Trophoblast cell (in vitro differentiated cells and primary cell): ENCODE data around the gene LAMB1.
A peak's percentile ranks its signal among the peaks of the same experiment; 100 is the strongest.

Source experiments
- DNase-seq, 2 donors: peaks; one replicate each; pipeline ENCODE4 v3.0.0-alpha.2; 2016
- H2AFZ ChIP-seq: 2 replicates; pipeline ENCODE4 v1.6.1; 2013; ENCODE audit warnings: low read length, moderate library complexity, mild to moderate bottlenecking; ENCODE audit not compliant: insufficient read depth, poor library complexity
- H2AK5ac ChIP-seq: 2 replicates; pipeline ENCODE4 v1.6.1; 2013; ENCODE audit warnings: mild to moderate bottlenecking, low read length
- H2BK120ac ChIP-seq: 2 replicates; pipeline ENCODE4 v1.6.1; 2013; ENCODE audit warnings: low read length, mild to moderate bottlenecking, moderate library complexity; ENCODE audit not compliant: insufficient read depth, poor library complexity
- H2BK12ac ChIP-seq: 2 replicates; pipeline ENCODE4 v1.6.1; 2013; ENCODE audit warnings: mild to moderate bottlenecking, low read length, moderate library complexity
- H2BK5ac ChIP-seq: 2 replicates; pipeline ENCODE4 v1.6.1; 2013; ENCODE audit warnings: low read length, low read depth, moderate library complexity, mild to moderate bottlenecking; ENCODE audit not compliant: poor library complexity
- H3K14ac ChIP-seq: 2 replicates; pipeline ENCODE4 v1.6.1; 2013; ENCODE audit warnings: mild to moderate bottlenecking, low read length
- H3K18ac ChIP-seq: 2 replicates; pipeline ENCODE4 v1.6.1; 2013; ENCODE audit warnings: mild to moderate bottlenecking, low read length
- H3K23ac ChIP-seq: 2 replicates; pipeline ENCODE4 v1.6.1; 2013; ENCODE audit warnings: low read length
- H3K27ac ChIP-seq: 2 replicates; pipeline ENCODE4 v1.5.1; 2013; ENCODE audit warnings: low read depth, mild to moderate bottlenecking, inconsistent platforms, low read length, moderate library complexity
- H3K27me3 ChIP-seq: 2 replicates; pipeline ENCODE4 v1.6.1; 2013; ENCODE audit warnings: inconsistent platforms, mild to moderate bottlenecking, low read length, moderate library complexity; ENCODE audit not compliant: insufficient read depth
- H3K36me3 ChIP-seq, 2 experiments: 1 replicate in 1 of 2; 2 replicates in 1 of 2; pipeline ENCODE4 v1.6.1; 2013; ENCODE audit warnings: low read length in 2 of 2, mild to moderate bottlenecking in 2 of 2, moderate library complexity in 1 of 2; ENCODE audit not compliant: insufficient read depth in 2 of 2, control insufficient read depth in 1 of 2
- H3K4ac ChIP-seq: 2 replicates; pipeline ENCODE4 v1.6.1; 2013; ENCODE audit warnings: low read depth, mild to moderate bottlenecking, low read length, moderate library complexity
- H3K4me1 ChIP-seq, 2 experiments: 1 replicate in 1 of 2; 2 replicates in 1 of 2; pipeline ENCODE4 v1.6.1; 2013; ENCODE audit warnings: low read length in 2 of 2, mild to moderate bottlenecking in 2 of 2, moderate library complexity in 1 of 2; ENCODE audit not compliant: insufficient read depth in 2 of 2, control insufficient read depth in 1 of 2
- H3K4me2 ChIP-seq: 2 replicates; pipeline ENCODE4 v1.6.1; 2013; ENCODE audit warnings: inconsistent platforms, mild to moderate bottlenecking, low read length, moderate library complexity
- H3K4me3 ChIP-seq: 2 replicates; pipeline ENCODE4 v1.5.1; 2013; ENCODE audit warnings: mild to moderate bottlenecking, low read depth, low read length, inconsistent platforms
- H3K79me1 ChIP-seq: one replicate; pipeline ENCODE4 v1.6.1; 2013; ENCODE audit warnings: low read length
- H3K79me2 ChIP-seq: 2 replicates; pipeline ENCODE4 v1.6.1; 2013; ENCODE audit warnings: low read length, mild to moderate bottlenecking; ENCODE audit not compliant: control insufficient read depth, insufficient read depth, poor library complexity
- H3K9ac ChIP-seq: 2 replicates; pipeline ENCODE4 v1.6.1; 2013; ENCODE audit warnings: mild to moderate bottlenecking, low read length
- H3K9me3 ChIP-seq: 2 replicates; pipeline ENCODE4 v1.6.1; 2013; ENCODE audit warnings: low read depth, mild to moderate bottlenecking, control low read depth, inconsistent platforms, low read length; ENCODE audit not compliant: insufficient read depth
- H4K12ac ChIP-seq: 2 replicates; pipeline ENCODE4 v1.6.1; 2013; ENCODE audit warnings: low read depth, mild to moderate bottlenecking, low read length, moderate library complexity
- H4K8ac ChIP-seq: 2 replicates; pipeline ENCODE4 v1.6.1; 2013; ENCODE audit warnings: low read depth, mild to moderate bottlenecking, low read length, moderate library complexity
- H4K91ac ChIP-seq: one replicate; pipeline ENCODE4 v1.6.1; 2013; ENCODE audit warnings: low read depth, mild to moderate bottlenecking, low read length, moderate library complexity
- WGBS: extraction: QIAGEN DNeasy Blood & Tissue Kit; methylation state at CpG from one replicate; pipeline ENCODE4 v1.1.7; 2013; ENCODE audit warnings: missing lambda C conversion rate; ENCODE audit not compliant: insufficient read length, insufficient coverage; ENCODE audit errors: extremely low coverage; 5-methylcytosine and 5-hydroxymethylcytosine counted together

Gene LAMB1

GRCh38 chr7:107999779-108000560, 3.0 kb downstream of the LAMB1 start:
- Histone ChIP-seq H3K27me3 (no peaks in the 10 kb centered on the region), H2BK120ac (peak overlapping the region; percentile 78), H3K9ac (no peak overlapping the region), H3K4me3 (no peak overlapping the region), H3K18ac (no peak overlapping the region), H2AK5ac (no peak overlapping the region), H3K4ac (peak overlapping the region; percentile 89), H3K79me1 (peaks cover 50% of the 10 kb centered on the region), H2AFZ (no peak overlapping the region), H3K4me2 (peak overlapping the region; percentile 62), H3K36me3 (peaks cover 17 to 19% of the 10 kb centered on the region in 2 experiments), H3K23ac (no peak overlapping the region), H4K91ac (peak overlapping the region; percentile 91), H3K79me2 (peaks cover 22% of the 10 kb centered on the region), H3K9me3 (peaks cover 3% of the 10 kb centered on the region), H3K27ac (peak overlapping the region; percentile 95), H4K8ac (no peak overlapping the region), H3K4me1 (peaks cover 19 to 28% of the 10 kb centered on the region in 2 experiments), H3K14ac (no peak overlapping the region), H4K12ac (no peak overlapping the region), H2BK5ac (peak overlapping the region; percentile 92), H2BK12ac (peak overlapping the region; percentile 67)
- DNase-seq = peak in 1 of 2 donors; percentile 26
- WGBS = no CpG with 5 or more reads among the region's 4 CpGs

GRCh38 chr7:107998660-107999480, 4.1 kb downstream of the LAMB1 start:
- no peak overlapping the region for H3K4me3 ChIP-seq
- H3K23ac ChIP-seq = no peak overlapping the region
- peak overlapping the region; percentile 56 for H2AFZ ChIP-seq
- peaks cover 18 to 20% of the 10 kb centered on the region in 2 experiments for H3K36me3 ChIP-seq
- peak overlapping the region; percentile 87 for H3K18ac ChIP-seq
- peak overlapping the region; percentile 93 for H4K91ac ChIP-seq
- no peak overlapping the region for H3K9ac ChIP-seq
- H3K27ac ChIP-seq = peak overlapping the region; percentile 94
- H3K9me3 ChIP-seq = peaks cover 3% of the 10 kb centered on the region
- peak overlapping the region; percentile 86 for H3K14ac ChIP-seq
- peak overlapping the region; percentile 64 for H2AK5ac ChIP-seq
- peaks cover 47% of the 10 kb centered on the region for H3K79me1 ChIP-seq
- H3K79me2 ChIP-seq = peaks cover 22% of the 10 kb centered on the region
- H3K4me2 ChIP-seq = peak overlapping the region; percentile 46
- H3K4ac ChIP-seq = peak overlapping the region; percentile 65
- no peaks in the 10 kb centered on the region for H3K27me3 ChIP-seq
- H4K12ac ChIP-seq = no peak overlapping the region
- WGBS = no CpG with 5 or more reads among the region's 3 CpGs
- H4K8ac ChIP-seq = peak overlapping the region; percentile 89
- DNase-seq = peak; percentile 45 to 69
- H2BK5ac ChIP-seq = peak overlapping the region; percentile 96
- peak overlapping the region; percentile 90 for H2BK12ac ChIP-seq
- H3K4me1 ChIP-seq = peaks cover 16 to 21% of the 10 kb centered on the region in 2 experiments
- H2BK120ac ChIP-seq = peak overlapping the region; percentile 70

- H3K4ac ChIP-seq = no peak overlapping the region
- H3K14ac ChIP-seq = no peak overlapping the region
- H2AK5ac ChIP-seq = no peak overlapping the region
- no CpG with 5 or more reads among the region's 2 CpGs for WGBS
- peak overlapping the region; percentile 47 for H3K4me2 ChIP-seq
- H3K27me3 ChIP-seq = no peaks in the 10 kb centered on the region
- peak overlapping the region; percentile 74 for H3K27ac ChIP-seq
- no peak for DNase-seq
- H3K4me1 ChIP-seq = peaks cover 14 to 17% of the 10 kb centered on the region in 2 experiments
- peaks cover 43% of the 10 kb centered on the region for H3K79me1 ChIP-seq
- H3K4me3 ChIP-seq = no peak overlapping the region
- peaks cover 23 to 27% of the 10 kb centered on the region in 2 experiments for H3K36me3 ChIP-seq
- peak overlapping the region; percentile 76 for H2BK5ac ChIP-seq
- peak overlapping the region; percentile 48 for H4K91ac ChIP-seq
- peak overlapping the region; percentile 37 for H4K8ac ChIP-seq
- H2BK12ac ChIP-seq = no peak overlapping the region
- no peak overlapping the region for H2AFZ ChIP-seq
- no peak overlapping the region for H3K23ac ChIP-seq
- H2BK120ac ChIP-seq = no peak overlapping the region
- H3K9ac ChIP-seq = no peak overlapping the region
- no peak overlapping the region for H4K12ac ChIP-seq
- no peak overlapping the region for H3K18ac ChIP-seq
- H3K79me2 ChIP-seq = peaks cover 22% of the 10 kb centered on the region
- peaks cover 3% of the 10 kb centered on the region for H3K9me3 ChIP-seq
Measured at GRCh38 chr7:107998150-107998549, 4.8 kb downstream of the LAMB1 start.

GRCh38 chr7:107996072-107996882, 6.7 kb downstream of the LAMB1 start:
- no peak overlapping the region for H3K23ac ChIP-seq
- peak overlapping the region; percentile 66 for H2BK12ac ChIP-seq
- H3K18ac ChIP-seq = no peak overlapping the region
- peaks cover 6% of the 10 kb centered on the region for H3K79me2 ChIP-seq
- H3K27ac ChIP-seq = peak overlapping the region; percentile 86
- H3K36me3 ChIP-seq = peaks cover 28 to 33% of the 10 kb centered on the region in 2 experiments
- WGBS = no CpG with 5 or more reads among the region's 7 CpGs
- H3K79me1 ChIP-seq = peaks cover 25% of the 10 kb centered on the region
- no peaks in the 10 kb centered on the region for H3K27me3 ChIP-seq
- peak overlapping the region; percentile 36 for H3K4ac ChIP-seq
- no peak overlapping the region for H3K9ac ChIP-seq
- no peak overlapping the region for H2AK5ac ChIP-seq
- H3K4me2 ChIP-seq = peak overlapping the region; percentile 16
- H4K12ac ChIP-seq = no peak overlapping the region
- H3K4me1 ChIP-seq = peaks cover 14 to 17% of the 10 kb centered on the region in 2 experiments
- H4K91ac ChIP-seq = no peak overlapping the region
- H3K14ac ChIP-seq = no peak overlapping the region
- H3K9me3 ChIP-seq = no peaks in the 10 kb centered on the region
- H2BK5ac ChIP-seq = peak overlapping the region; percentile 81
- no peak overlapping the region for H4K8ac ChIP-seq
- no peak for DNase-seq
- H2AFZ ChIP-seq = no peak overlapping the region
- no peak overlapping the region for H3K4me3 ChIP-seq
- no peak overlapping the region for H2BK120ac ChIP-seq
